NCI-H446 (cell line): ENCODE results near the gene ARHGAP8.
"Not testable (repeated sequence)": the region's sequence is repeated elsewhere in the genome, so short reads cannot be mapped to it uniquely, and the experiment has no call there.

Source experiments
- DNase-seq, 2 experiments: peaks; one replicate each; lab custom pipeline; 2025; lab: John Stamatoyannopoulos, UW

Gene ARHGAP8

DNA sequence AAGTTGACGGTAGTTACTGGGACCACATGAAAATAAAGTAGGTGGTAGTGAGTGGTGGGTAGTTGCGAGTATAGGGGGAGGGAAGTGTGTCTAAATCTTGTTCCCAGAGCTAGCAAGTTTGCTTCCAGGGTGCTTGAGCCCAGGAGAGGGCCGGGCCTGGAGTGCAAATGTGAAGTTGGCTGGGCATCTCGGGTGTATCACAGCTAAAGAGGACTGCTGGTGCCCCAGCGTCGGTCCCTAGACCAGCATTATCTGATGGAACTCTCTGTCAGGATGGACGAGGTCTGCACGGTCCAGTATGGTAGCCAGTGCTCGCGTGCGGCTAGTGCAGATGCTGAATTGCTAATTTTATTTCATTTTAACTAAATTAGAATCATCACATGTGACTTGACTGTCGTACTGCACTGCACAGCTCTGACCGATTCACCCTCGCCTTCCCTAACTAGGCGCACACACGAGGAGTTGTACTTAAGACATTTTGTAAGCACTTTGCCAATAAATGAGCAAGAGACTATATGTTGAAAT is 75.4 kb downstream of the ARHGAP8 start:
- no peak for DNase-seq

DNA sequence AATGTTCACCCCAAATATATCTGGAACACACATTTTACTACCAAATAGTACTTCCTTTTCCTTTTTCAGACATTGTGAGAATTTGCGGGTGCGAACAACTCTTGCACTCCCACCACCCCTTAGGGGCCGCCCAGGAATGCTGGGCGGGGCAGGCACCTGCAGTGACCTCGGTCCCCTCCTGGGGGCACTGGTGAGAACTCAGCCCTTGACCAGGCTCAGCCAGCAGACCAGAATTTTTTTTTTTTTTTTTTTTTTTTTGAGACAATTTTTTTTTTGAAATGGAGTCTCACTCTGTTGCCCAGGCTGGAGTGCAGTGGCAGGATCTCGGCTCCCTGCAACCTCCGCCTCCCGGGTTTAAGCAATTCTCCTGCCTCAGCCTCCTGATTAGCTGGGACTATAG is 75.8 kb downstream of the ARHGAP8 start:
- no peak for DNase-seq

DNA sequence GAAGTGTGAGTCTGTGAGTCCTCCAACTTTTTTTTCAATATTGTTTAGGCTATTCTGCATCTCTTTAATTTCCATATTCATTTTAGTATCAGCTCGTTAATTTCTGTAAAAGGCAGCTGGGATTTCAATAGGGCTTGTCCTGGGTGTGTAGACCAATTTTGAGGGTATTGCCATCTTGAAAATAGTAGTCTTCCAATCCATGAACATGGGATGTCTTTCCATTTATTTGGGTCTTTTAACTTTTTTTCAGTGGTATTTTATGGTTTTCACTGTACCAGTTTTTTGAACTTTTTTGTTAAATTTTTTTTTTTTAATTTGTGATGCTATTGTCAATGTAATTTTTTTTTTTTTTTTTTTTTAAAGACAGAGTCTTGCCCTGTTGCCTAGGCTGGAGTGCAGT is 79.5 kb downstream of the ARHGAP8 start:
- DNase-seq, result no peak

DNA sequence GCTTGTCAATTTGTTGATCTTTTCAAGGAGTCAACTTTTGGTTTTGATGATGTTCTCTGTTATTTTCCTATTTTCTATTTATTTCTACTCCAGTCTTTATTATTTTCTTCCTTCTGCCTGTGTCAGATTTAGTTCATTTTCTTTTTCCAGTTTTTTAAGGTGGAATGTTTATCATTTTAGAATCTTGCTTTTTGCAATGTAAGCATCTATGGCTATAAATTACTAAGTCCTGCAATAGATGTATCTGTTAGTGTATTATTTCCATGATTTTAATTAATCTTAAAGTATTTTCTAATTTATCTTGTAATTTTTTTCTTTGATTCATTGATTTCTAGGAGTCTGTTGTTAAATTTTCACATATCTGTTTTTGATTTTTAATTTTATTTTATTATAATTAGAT is 81.7 kb downstream of the ARHGAP8 start:
- DNase-seq, result no peak

DNA sequence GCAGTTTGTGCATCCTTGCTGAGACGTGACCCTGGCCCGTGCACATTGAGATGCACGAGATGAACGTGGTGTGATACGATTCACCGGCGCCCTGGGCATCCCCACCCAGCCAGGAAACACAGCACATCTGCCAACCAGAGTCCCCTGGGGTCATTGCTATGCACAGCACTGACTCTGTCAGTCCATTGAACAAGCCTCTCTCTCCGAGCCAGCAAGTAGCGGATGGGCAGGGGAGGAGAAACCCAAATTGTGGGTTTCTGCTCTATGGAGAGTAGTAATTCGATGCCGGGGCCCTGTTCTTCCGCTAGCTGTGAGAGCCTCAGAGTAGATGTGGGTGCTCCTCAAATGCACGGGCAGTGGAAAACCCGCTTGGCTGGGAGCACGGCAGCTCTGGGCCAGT is 85.1 kb downstream of the ARHGAP8 start:
- no peak for DNase-seq

DNA sequence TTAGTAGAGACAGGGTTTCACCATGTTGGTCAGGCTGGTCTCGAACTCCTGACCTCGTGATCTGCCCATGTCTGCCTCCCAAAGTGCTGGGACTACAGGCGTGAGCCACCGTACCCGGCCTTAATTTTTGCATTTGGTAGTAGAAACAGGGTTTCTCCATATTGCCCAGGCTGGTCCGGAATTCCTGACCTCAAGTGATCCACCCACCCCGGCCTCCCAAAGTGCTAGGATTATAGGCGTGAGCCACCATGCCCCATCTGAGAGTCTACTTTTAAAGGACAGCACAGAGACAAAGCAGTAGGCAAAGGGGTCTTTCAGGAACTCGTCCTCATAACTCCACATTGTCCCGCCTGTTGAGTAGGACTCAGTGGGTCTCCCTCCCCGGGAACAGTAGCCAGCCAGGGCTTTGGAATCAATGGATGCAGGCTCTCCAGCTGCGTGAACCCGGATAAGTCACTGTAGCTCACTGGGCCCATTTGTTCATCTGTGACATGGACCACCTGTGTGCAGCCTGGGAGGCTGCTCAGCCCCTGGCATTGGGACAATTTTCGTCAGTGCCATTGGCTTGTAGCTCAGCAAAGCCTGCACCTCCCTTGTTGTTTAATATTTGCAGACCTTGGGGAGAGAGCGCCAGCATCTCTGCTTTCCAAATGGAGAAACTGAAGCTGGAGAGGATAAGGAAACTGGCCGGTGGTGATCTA is 86.1 kb downstream of the ARHGAP8 start:
- peak in 1 of 2 experiments; percentile 3 for DNase-seq

DNA sequence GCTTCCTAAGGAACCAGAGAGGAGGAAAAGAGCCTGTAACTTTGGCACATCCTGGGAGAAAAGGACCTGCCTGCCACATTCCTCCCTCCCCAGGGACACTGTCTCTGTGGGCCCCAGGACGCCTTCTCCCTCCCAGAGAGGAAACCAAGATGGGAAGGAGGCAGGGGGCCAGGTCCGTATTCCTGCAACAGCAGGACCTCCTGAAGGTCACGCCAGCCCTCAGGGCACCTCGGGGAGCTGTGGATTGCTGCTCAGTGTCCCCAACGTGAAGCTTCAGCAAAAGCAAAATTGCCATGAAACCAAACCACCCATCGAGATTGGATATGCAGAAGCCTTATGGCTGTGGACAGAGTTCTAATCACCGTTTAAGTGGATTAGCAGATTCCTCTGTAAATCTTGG is 86.7 kb downstream of the ARHGAP8 start:
- no peak for DNase-seq

DNA sequence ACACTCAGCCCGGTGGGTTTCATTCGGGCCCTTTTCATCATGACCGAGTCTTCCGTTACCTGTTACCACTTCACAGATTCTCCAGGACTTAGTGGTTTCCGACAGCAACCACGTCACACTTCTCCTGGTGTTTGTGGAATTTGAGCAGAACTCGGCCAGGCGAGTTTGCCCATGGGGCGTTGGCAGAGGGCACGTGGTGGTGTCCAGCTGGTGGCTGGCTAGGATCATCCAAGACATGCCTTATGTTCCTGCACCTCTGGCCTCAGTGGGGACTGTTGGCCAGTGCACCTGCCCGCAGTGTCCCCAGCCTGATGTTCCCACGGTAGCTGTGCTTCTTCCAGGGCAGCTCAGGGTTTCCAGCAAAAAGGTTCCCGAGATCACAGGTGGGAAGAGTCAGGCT is 87.3 kb downstream of the ARHGAP8 start:
- no peak for DNase-seq

DNA sequence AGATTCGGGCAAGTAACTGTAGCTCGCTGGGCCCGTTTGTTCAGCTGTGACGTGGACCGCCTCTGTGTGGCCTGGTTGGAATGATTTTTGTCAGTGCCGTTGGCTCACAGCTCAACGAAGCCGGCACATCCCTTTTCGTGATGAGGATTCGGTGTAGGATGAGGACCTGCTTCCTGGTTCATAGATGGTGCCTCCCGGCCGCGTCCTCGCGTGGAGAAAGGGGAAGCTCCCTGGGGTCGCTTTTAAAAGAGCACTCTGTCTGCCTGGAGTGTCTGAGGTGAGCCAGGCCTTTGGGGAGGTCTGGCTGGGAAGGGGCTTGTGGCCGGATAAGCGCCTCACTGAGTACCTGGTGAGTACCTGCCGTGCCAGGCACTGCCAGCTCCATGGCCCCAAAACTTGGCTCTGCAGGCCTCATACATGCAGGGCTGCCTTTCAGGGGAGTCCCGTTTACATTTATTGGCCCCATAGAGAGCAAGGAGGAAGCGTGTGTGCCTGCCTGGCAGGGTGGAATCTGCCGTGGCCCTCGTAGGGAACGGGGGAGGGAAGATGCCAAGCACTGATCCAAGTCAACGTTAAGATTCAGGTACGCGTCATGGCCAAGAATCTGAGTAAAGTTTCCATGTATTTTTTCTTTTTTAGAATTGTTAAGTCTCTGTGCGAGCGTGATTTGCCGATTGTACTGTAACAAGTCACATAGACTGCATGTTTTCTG is 88.4 kb downstream of the ARHGAP8 start:
- DNase-seq, result no peak

DNA sequence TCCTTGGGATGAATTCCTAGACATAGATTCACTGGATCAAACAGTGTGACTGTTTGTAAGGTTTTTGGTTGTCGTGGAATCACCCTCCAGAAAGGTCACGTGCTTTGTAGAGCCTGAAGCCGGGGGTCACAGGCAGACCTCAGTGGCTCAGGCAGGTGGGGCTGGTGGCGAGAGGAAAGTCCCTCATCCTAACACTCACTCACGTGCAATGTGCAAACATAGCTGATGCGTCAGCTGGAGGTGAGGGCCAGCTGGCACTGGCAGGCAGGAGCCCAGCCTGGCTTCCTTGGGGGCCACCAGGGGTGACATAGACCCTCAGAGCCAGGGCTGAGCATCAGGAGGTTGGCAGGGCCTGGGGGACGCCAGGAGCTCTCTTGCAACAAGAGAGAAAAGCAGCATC is 90.0 kb downstream of the ARHGAP8 start:
- DNase-seq, result no peak

DNA sequence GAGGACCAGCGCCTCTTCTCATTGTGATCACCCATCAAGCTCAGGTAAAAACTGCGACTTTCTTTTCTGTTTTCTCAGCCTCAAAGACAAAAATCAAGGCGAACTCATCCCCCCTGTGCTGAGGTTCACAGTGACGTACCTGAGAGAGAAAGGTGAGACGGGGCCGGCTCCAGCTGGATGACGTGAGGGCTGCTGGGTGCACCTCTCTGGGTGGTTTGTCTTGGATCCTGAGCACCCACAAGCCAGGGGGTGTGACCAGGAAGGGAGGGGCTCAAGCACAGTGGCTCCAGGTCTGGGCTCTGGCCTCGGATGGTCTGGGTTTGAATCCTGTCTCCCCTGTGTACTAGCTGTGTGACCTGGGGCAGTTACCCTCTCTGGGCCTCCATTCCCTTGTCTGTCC is 92.8 kb downstream of the ARHGAP8 start:
- no peak for DNase-seq

DNA sequence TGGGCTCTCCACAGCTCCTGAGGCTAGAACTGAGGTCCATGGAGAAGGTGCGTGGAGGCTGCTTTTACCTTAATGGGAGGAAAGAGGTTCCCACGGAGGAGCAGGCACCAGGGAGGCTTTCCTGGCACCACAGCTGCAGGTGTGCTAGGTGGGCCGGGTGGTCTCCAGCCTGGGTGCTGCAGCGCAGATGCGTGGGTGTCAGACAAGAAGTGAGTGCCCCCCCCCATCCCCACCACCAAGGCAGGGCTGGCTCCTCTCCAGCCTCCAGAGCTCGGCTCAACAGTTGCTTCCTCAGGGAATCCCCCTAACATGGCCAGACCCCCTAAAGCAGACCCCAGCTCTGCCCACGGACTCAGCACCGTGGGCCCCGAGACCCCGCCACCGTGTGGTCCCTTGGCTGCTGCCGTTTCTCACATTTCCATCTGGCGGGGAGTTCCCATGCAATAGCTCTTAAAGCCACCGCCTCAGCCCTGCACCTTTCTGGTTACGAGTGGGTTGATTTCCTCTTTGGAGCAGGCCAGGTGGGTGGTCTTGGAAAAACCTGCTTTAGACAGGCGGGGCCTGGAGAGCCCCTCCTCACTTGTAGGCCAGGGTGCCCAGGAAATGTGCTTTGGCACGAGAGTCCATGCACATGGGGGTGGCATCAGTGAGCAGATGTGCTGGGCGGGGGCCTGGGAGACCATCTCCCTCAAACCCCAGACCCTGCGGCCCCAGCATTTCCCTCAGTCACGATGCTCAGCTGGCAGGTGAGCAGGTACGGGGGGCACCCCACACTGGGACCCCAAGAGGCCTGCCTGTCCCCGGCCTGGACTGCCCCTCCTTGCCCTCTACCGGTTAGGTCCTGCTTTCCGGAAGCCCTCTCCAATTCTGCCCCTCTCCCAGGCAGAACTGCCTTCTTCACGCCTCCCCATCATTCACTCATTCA is 93.7 kb downstream of the ARHGAP8 start:
- DNase-seq, result no peak

DNA sequence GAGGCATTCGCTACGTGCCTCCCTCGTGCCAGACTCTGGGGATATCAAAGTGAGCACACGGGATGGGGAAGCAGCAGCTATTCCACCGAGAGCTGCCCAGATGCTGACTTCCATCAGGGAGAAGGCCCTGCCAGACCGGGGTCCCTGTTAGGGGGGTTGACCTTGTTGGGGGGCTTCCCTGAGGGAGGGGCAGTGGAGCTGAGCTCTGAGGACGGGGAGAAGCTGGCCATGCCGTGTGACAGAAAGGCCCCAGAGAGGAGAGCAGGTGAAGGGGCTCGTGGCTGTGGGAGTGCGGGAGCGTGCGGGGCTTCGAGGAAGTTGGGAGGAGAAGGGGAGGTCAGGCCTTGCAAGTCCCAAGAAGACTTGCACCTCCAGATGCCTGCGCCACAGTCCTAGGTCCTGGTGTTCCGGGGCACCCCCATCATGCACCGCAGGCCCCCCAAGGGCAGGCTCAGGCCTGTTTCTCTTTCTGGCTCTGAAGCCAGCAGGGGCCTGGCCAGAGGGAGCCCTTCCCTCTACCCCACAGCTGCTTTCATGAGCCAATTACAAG is 94.4 kb downstream of the ARHGAP8 start:
- no peak for DNase-seq

DNA sequence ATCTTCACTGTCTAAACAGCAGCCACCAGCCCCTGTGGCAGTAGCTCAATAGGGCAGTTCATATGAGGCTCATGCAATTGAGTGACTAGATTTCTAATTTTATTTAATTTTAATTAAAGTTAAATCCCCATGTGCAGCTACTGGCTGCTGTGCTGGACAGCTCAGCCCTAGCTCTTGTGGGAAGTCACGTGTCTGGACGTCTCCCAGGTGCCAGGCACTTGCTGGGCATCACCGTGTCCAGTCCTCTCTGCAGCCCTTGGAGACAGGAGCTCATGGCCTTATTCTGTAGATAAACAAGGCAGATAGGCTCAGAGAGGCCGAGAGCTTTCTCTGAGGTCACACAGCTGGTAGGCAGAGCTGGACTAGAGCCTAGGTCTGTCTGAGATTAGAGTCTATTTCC is 95.0 kb downstream of the ARHGAP8 start:
- no peak for DNase-seq

DNA sequence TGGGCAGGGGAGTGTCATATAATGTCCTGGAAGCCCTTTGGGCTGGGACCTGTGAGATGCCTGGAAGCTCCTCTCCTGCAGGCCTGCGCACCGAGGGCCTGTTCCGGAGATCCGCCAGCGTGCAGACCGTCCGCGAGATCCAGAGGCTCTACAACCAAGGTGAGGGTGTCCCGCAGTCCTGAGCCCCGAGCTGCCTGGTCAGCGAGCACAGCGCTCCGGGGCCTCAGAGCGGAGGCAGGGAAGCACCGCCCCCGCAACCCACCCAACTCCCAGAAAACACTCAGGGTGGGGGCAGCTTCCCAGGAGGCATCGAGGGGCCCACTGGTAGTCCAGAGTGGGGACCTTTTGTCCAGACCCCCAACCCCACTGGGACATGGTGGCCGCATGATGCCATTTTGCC is 95.5 kb downstream of the ARHGAP8 start:
- DNase-seq, result no peak

DNA sequence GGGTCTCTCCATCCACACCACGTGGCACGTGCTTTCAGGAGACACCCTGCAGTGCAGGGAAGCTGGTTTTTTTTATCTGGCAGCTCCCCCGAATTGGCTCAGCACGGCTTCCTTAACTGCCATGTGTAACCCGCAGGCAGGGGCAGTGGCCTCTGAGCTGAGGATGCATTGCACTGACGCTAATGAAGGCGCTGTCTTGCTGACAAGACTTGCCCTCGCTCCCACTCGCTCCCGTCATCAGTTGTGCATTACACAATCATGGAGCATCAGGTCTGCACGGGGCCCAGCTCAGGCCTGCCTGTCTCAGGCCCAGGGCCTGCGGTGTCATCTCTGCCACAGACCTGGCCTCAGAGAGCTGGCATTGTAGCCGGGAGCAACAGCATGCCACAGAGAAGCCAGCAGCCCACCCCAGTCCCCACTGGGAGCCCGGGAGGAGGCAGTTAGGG is 95.9 kb downstream of the ARHGAP8 start:
- no peak for DNase-seq

DNA sequence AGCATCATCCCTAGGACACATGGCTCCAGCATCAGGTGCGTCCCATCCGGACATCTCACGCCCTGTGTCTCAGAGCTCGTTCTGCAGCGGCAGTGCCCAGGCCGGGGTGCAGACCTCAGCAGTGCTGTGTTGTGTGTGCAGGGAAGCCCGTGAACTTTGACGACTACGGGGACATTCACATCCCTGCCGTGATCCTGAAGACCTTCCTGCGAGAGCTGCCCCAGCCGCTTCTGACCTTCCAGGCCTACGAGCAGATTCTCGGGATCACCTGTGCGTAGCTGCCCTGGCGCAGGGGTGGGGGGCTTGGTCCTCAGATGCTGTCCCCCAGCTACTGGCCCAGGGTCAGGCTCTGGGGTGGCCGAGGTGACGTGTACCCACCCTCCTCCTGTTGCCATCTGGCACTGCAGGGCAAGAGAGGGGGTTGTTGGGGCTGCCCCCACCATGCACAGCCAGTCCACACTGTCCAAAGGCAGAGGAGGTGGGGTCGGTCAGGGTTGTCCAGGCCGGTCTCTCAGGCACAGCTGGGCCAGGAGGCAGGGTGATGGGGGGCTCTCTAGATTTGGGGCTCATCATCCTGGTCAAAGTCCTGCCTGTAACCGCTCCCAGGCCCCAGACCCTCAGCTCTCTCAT is 96.5 kb downstream of the ARHGAP8 start:
- DNase-seq, result no peak

DNA sequence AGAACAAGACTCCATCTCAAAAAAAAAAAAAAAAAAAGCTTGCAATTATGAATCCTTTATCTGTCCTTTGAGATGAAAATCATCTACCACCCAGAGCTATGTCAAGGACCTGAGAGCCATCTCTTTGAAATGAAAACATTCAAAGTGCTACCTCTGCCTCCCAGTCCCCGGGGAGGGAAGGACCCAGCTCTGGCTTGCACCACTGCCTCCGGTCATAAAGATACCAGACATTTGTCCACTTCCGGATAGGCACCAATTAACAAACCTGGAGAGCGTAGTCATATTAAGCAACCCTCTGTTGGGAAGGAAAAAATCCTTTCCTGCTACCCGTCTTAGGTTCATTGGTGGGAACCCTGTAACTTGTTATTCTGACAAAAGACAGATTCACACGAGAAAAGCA is 98.6 kb downstream of the ARHGAP8 start:
- DNase-seq, result no peak

DNA sequence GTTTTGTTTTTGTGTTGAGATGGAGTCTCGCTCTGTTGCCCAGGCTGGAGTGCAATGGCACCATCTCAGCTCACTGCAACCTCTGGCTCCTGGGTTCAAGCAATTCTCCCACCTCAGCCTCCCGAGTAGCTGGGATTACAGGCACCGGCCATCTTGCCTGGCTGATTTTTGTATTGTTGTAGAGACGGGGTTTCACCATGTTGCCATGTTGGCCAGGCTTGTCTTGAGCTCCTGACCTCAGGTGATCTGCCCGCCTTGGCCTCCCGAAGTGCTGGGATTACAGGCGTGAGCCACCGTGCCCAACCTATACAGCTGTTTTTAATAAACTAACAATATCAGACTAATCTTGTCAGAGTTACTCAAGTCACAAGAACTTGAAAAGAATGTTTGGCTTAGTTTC is 102.3 kb downstream of the ARHGAP8 start:
- DNase-seq, result not testable (repeated sequence)

DNA sequence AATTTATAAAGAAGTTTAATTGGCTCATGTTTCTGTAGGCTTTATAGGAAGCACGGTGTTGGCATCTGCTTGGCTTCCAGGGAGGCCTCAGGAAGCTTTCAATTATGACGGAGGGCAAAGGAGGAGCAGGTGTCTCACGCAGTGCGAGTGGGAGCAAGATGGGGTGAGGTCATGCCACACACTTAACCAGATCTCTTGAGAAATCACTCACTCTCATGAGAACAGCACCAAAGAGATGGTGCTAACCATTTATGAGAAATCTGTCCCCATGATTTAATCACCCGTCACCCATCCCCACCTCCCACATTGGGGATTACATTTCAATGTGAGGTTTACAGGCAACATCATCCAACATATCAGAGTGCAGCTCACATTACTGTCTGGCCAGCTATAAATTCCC is 103.5 kb downstream of the ARHGAP8 start:
- no peak for DNase-seq

DNA sequence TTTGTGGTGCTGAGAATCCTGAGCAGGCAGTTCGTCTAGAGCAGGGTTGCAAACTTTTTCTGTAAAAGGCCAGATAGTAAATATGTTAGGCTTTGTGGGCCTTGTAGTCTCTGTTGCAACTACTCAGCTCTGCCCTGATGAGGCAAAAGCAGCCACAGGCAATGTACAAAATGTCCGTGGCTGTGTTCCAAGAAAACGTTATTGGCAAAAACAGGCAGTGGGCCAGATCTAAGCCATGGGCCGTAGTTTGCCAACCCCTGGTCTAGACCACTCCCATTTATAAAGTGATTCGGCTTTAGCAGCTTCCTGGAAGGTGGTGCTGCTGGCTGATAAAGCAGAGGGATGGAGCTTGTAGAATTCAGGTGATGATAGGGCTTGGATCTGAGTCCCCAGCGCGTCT is 106.4 kb downstream of the ARHGAP8 start:
- DNase-seq, result not testable (repeated sequence)

DNA sequence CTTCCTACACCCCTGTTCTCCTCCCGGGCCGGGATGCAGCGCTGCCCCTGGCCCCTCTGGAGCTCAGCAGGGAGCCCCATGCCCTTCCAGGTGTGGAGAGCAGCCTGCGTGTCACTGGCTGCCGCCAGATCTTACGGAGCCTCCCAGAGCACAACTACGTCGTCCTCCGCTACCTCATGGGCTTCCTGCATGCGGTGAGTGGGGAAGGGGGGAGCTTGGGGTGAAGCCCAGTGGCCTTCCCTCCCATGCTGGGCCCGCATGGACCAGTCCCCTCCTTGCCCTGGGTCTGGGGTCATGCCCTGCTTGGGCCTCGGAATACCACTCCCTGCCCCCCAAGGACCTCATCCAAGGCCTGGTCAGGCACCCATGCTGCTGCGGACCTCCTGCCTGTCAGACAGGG is 107.3 kb downstream of the ARHGAP8 start:
- no peak for DNase-seq
